NT2/D1 (cell line): ENCODE measurements around the gene PISD.

Experiments used
- YY1 ChIP-seq: IDR thresholded peaks from 2 replicates; pipeline ENCODE4 v1.6.1; 2011; ENCODE audit not compliant: insufficient read length, insufficient read depth
- ZNF274 ChIP-seq: IDR thresholded peaks from 2 replicates; pipeline ENCODE4 v1.6.1; 2011; ENCODE audit warnings: mild to moderate bottlenecking, low read depth, low read length

DNA sequence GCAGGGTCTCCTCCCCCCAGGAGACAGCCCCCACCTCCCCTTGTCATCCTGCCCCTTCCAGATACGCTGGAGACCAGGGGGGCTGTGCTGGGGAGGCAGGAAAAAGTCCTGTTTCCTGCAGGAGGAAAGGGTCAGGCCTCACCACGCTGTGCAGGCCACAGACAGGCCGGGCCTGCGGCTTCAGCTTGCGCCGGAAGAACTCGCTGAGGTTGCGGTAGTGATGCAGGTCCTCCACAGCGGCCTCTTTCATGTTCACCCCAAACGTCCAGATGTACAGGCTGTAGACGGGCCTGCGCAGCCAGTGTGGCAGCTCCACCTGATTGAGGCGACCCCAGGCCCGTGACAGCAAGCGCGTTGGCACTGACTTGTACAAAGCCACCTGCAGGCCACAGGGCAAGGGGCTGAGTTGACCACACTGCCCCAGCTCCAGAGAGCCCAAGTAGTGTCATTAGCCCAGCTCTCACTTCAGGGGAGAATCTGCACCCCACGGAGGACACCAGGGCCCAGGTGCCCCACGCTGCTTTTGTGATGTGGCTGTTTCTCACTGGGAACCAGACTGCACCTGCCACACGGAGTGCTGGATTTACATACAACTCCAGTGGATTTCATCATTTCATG, 40.4 kb downstream of the PISD start:
- no peak for TF ChIP-seq YY1
- TF ChIP-seq ZNF274: no peak
